Heart right ventricle (tissue), 16 donors: Measurements from ENCODE around the gene SNIP1. TPM values are rescaled to one million over a fixed set of nuclear protein-coding genes. Genes with fewer than 3 reads are reported as not detected.

Source experiments
- ATAC-seq, 8 donors: fragments of 200-7000 bp; cut with Tn5 transposase; one replicate each; pipeline ENCODE4 v1.9.1; 2020; ENCODE audit warnings: mild to moderate bottlenecking in 8 of 8, moderate library complexity in 8 of 8, moderate number of reproducible peaks in 1 of 8
- DNase-seq, 2 donors: peaks; one replicate each; pipeline ENCODE4 v3.0.0-alpha.2; 2020
- H3K27ac ChIP-seq, 10 donors: fragments of 200-600 bp; sonication (generic) in 2 of 10; one replicate each; pipeline versions ENCODE4 v1.5.0 to v1.8.0; 2020 to 2022; ENCODE audit warnings: mild to moderate bottlenecking in 3 of 10
- H3K27me3 ChIP-seq, 7 donors: fragments of 200-600 bp; one replicate each; pipeline ENCODE4 v1.8.0; 2021 to 2022; ENCODE audit warnings: mild to moderate bottlenecking in 2 of 7
- H3K36me3 ChIP-seq, 9 donors: fragments of 200-600 bp; sonication (generic) in 1 of 9; one replicate each; pipeline versions ENCODE4 v1.5.0 to v1.8.0; 2020 to 2022; ENCODE audit warnings: mild to moderate bottlenecking in 2 of 9
- H3K4me1 ChIP-seq, 9 donors: fragments of 200-600 bp; sonication (generic) in 1 of 9; one replicate each; pipeline versions ENCODE4 v1.5.0 to v1.8.0; 2020 to 2022; ENCODE audit warnings: mild to moderate bottlenecking in 4 of 9
- H3K4me3 ChIP-seq, 10 donors: fragments of 200-600 bp; sonication (generic) in 2 of 10; one replicate each; pipeline versions ENCODE4 v1.5.0 to v1.8.0; 2020 to 2022; ENCODE audit warnings: mild to moderate bottlenecking in 7 of 10, moderate library complexity in 2 of 10
- H3K9me3 ChIP-seq, 11 donors: fragments of 200-600 bp in 10 of 11; sonication (generic) in 2 of 11; one replicate each; pipeline versions ENCODE4 v1.5.0 to v1.8.0; 2013 to 2022; ENCODE audit warnings: mild to moderate bottlenecking in 2 of 11, control low read depth in 1 of 11, moderate library complexity in 1 of 11
- WGBS, 2 donors: extraction: QIAGEN DNeasy Blood & Tissue Kit; methylation state at CpG; one replicate each; pipeline ENCODE4 v1.1.7; 2013; ENCODE audit warnings: inconsistent platforms in 1 of 2; 5-methylcytosine and 5-hydroxymethylcytosine counted together
- intact Hi-C, 10 donors: fragments of 100-400 bp; cut with DNase I; formaldehyde crosslinking; loops; one replicate each; pipeline versions ENCODE4 v1.11.1 to v1.14.2; 2022
- polyA plus RNA-seq, 2 donors: library from polyadenylated mRNA; stranded (reverse); fragments of 200-250 nt; gene quantifications; one replicate each; pipeline ENCODE4 v1.2.3, GENCODE V29; 2013
- total RNA-seq, 10 donors: library from RNA; stranded (reverse); fragmentation: NEBNext Ultra II Directional in 3 of 10; extraction: Animal tissue kit (Norgen Biotek cat#: 25700) in 3 of 10; gene quantifications; one replicate each; pipeline versions ENCODE4 v1.2.1 to v1.2.4, GENCODE V29; 2021 to 2023
- TF ChIP-seq, protein P1 (sequence below), 9 donors: fragments of 200-600 bp; sonication (generic) in 2 of 9; IDR thresholded peaks; one replicate each; pipeline versions ENCODE4 v1.5.0 to v1.8.0; 2021 to 2022; ENCODE audit warnings: antibody characterized with exemption in 9 of 9, mild to moderate bottlenecking in 5 of 9, moderate library complexity in 1 of 9
- donor health status: Arrhythmogenic right ventricular cardiomyopathy.
- donor health status: ischemic (EF 13 %, LVEDD 7.1; RV severe dilation, severe dysfunction).
- donor health status: healthy with polysubstance abuse.
- donor health status: DM: no; HTN: yes; CAD: no.
- donor health status: DM: no; HTN: no; CAD: no.
- donor health status: ischemic (EF 25% LVEDD 6.9; RV normal size, moderate dysfunction).
- donor health status: ischemic (EF 25% LVEDD 5.7; RV mildly dilated, moderate dysfunction).
- donor health status: healthy.
- donor health status: DM: yes; HTN: yes; CAD: no.
- donor health status: Ischemic cardiomyopathy.
- donor health status: ischemic (EF 35%, LVEDD 5.7; RV mildly dilated, moderate dysfunction).
- donor health status: nonischemic (EF 11% LVEDD 7.7; RV severe dilation, severe dysfunction).
- donor health status: DM: yes; HTN: yes; CAD: no.
- donor health status: PGD.
- donor health status: ischemic (EF 29% LVEDD 5.4; RV normal size, mild dysfunction).
- donor health status: nonischemic (EF 23%, LVEDD 6.1; RV moderate dilation, normal function).

Gene SNIP1
- total and polyA plus RNA-seq, 12 donors, result 3.2 to 12.1 (median 8.9) TPM

DNA sequence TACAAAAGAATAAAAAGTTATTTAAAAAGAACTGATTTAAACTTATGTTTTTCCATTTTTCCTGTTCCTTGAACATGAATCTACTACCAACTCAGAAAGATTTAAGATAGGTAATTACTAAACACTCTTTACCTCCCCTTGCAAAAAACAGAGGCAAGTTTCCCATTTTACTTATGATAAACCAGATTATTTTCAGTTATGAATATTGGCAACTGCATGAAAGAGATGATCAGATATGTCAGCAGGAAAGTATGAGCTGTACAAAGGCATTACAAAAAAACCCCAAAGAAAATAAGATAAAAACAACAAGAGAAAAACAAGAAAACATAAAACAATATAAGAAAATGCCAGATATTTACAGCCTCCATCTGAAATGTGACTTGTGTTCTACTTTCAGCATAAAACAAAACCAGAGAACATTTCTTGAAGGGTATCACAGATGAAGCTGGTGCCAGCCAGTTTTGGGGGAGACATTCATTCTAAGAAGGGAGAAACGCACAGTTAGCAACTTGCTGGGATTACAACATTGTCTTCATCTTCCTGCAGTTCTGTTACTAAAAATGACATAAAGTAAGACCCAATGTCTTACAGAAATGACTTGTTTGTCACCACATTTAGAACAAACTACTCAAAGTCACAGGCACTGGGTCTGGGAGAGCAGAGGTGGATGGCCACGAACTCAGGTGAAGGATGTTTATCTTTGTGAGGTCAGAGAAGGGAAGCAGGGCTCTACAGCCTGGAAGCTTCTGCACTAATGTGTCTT, 60.6 kb downstream of the SNIP1 start:
- no peaks in the 10 kb centered on the region for H3K9me3 ChIP-seq
- H3K27ac ChIP-seq, result no peak overlapping the region
- intact Hi-C loops, result no loop called here
- no peak overlapping the region for H3K4me3 ChIP-seq
- no peaks in the 10 kb centered on the region for H3K27me3 ChIP-seq
- H3K36me3 ChIP-seq, result peaks cover 0 to 100% (median 25%) of the 10 kb centered on the region in 9 donors
- H3K4me1 ChIP-seq, result peaks cover 0 to 10% (median 0%) of the 10 kb centered on the region in 9 donors
- ATAC-seq (no peak), DNase-seq (no peak)
- WGBS, 2 donors, result 84 to 90% methylated on average over 2 of the region's 2 CpGs
- TF ChIP-seq, protein P1, sequence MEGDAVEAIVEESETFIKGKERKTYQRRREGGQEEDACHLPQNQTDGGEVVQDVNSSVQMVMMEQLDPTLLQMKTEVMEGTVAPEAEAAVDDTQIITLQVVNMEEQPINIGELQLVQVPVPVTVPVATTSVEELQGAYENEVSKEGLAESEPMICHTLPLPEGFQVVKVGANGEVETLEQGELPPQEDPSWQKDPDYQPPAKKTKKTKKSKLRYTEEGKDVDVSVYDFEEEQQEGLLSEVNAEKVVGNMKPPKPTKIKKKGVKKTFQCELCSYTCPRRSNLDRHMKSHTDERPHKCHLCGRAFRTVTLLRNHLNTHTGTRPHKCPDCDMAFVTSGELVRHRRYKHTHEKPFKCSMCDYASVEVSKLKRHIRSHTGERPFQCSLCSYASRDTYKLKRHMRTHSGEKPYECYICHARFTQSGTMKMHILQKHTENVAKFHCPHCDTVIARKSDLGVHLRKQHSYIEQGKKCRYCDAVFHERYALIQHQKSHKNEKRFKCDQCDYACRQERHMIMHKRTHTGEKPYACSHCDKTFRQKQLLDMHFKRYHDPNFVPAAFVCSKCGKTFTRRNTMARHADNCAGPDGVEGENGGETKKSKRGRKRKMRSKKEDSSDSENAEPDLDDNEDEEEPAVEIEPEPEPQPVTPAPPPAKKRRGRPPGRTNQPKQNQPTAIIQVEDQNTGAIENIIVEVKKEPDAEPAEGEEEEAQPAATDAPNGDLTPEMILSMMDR (IDR thresholded peaks at IDR 0.05), result no peak

DNA sequence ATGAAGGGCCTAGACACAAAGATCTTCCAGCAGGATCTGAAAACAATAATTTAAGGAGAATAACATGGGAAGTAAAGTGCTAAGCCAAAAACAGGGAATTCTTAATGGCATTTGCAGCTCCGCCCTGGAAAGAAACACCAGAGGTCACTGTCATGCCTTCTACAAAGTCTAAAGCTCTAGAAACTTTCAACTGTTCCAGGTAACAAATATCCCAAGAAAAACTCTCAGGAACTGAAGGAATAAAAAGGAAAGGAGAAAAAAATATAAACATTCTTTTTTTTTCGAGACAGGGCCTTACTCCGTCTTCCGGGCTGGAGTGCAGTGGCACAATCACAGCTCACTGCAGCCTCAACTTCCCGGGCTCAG, 66.5 kb downstream of the SNIP1 start:
- Histone ChIP-seq H3K9me3 (no peaks in the 10 kb centered on the region), H3K4me1 (peaks cover 18 to 42% (median 34%) of the 10 kb centered on the region in 9 donors), H3K4me3 (no peak overlapping the region), H3K36me3 (peaks cover 0 to 67% (median 20%) of the 10 kb centered on the region in 9 donors), H3K27ac (peak overlapping the region in 7 of 10 donors; percentile 49 to 79 (median 72)), H3K27me3 (no peaks in the 10 kb centered on the region)
- intact Hi-C loops, result loop anchor here in 8 of 10 donors (1.0 to 5.0 kb wide), 2 partner anchors 32 to 35 kb away; no protein-coding TSS in a partner anchor
- no peak for DNase-seq
- ATAC-seq, result no peak
- WGBS, 2 donors, result 84 to 92% methylated on average over 5 of the region's 5 CpGs
- TF ChIP-seq, protein P1 (IDR thresholded peaks at IDR 0.05), result peak in 5 of 9 donors; percentile 2 to 29 (median 15)

DNA sequence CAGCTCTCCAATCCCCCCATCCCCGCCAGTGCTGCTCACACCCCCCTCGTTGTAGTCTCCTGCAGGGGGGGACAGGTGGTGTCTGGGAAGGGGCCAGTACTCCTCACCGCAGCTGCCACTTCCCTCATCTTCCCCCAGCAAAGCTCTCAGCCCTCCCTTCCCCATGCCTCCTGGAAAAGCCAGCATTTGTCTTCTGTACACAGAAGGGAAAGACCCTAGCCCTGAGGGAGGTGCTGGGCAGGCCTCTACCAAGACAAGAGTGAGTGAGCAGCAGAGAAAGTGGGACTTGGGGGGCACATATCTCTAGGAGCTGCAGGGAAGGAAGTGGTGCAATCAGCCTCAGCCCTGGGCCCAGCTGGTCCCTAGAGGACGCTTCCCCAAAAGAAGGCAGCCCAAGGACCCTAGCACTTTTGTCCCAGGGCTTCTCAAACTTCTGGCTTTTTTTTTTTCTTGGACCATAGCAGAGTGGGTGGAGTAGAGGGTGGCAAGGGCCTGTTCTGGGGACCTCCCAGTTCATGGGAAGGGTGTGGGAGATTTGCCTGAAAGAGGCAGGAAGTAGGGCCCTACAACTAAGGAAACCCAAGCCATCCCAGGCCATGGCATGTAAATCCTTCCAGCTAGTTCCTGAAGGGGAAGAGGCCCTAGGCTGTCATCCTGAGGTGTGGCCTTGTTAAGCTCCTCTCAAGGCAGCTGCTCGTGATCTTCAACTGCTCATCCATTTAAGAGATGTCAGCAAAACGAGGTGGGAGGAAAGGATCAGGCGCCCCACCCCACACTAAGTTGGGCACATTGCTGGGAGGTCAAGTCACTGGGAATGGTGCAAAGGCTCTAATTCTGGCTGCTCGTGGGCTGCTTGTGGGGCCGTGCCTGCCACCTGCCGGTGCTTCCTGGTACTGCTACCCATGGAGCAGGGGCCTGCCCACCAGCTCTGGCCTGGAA, 67.1 kb downstream of the SNIP1 start:
- TF ChIP-seq, protein P1 (IDR thresholded peaks at IDR 0.05), result peak in 8 of 9 donors; percentile 93 to 99 (median 98)
- H3K27ac ChIP-seq, result peak overlapping the region; percentile 43 to 79 (median 70)
- H3K4me1 ChIP-seq, result peaks cover 18 to 42% (median 34%) of the 10 kb centered on the region in 9 donors
- H3K36me3 ChIP-seq, result peaks cover 0 to 67% (median 21%) of the 10 kb centered on the region in 9 donors
- no peak overlapping the region for H3K4me3 ChIP-seq
- ATAC-seq, result peak; percentile 59 to 84 (median 77)
- H3K27me3 ChIP-seq, result no peaks in the 10 kb centered on the region
- H3K9me3 ChIP-seq, result no peaks in the 10 kb centered on the region
- 27 to 28% methylated on average over 10 of the region's 10 CpGs for WGBS, 2 donors
- intact Hi-C loops, result loop anchor here in 8 of 10 donors (1.0 to 5.0 kb wide), 2 partner anchors 32 to 35 kb away; no protein-coding TSS in a partner anchor
- DNase-seq, result peak; percentile 74 to 84
